GM19324 (cell line): Measurements from ENCODE around the gene FKBP10.
"Not testable (repeated sequence)": the region's sequence is repeated elsewhere in the genome, so short reads cannot be mapped to it uniquely, and the experiment has no call there.

Experiments used
- ATAC-seq: cut with Tn5 transposase; IDR thresholded peaks from one replicate; pipeline ENCODE4 v1.9.1; 2021; ENCODE audit warnings: mild to moderate bottlenecking, moderate library complexity; ENCODE audit not compliant: unreplicated experiment, low FRiP score

The FKBP10 gene, protein sequence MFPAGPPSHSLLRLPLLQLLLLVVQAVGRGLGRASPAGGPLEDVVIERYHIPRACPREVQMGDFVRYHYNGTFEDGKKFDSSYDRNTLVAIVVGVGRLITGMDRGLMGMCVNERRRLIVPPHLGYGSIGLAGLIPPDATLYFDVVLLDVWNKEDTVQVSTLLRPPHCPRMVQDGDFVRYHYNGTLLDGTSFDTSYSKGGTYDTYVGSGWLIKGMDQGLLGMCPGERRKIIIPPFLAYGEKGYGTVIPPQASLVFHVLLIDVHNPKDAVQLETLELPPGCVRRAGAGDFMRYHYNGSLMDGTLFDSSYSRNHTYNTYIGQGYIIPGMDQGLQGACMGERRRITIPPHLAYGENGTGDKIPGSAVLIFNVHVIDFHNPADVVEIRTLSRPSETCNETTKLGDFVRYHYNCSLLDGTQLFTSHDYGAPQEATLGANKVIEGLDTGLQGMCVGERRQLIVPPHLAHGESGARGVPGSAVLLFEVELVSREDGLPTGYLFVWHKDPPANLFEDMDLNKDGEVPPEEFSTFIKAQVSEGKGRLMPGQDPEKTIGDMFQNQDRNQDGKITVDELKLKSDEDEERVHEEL

DNA sequence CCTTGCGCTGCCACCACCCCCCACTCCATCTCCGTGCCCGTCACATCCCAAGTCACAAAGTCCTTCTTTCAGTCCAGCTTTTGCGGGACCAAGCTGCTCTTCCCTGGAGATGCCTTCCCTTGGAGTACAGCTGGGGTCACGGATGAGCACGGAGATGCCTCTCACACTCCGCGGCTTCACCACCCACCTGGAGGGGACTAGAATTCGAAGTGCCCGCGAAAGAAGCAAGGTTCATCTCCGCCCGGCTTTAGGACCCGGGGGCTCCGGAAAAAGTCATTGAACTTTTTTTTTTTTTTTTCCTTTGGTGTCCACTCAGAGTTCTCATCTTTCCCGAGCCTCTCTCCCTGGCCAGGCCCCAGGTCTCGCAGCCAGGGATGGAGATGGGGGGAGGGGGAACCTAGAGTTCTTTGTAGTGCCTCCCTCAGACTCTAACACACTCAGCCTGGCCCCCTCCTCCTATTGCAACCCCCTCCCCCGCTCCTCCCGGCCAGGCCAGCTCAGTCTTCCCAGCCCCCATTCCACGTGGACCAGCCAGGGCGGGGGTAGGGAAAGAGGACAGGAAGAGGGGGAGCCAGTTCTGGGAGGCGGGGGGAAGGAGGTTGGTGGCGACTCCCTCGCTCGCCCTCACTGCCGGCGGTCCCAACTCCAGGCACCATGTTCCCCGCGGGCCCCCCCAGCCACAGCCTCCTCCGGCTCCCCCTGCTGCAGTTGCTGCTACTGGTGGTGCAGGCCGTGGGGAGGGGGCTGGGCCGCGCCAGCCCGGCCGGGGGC lies at the start of gene FKBP10:
TSS of gene FKBP10 (plus strand) at position 624 of the 771 bp plus-strand sequence. CDS start at position 655, 31 bp downstream.
- no peak for ATAC-seq

DNA sequence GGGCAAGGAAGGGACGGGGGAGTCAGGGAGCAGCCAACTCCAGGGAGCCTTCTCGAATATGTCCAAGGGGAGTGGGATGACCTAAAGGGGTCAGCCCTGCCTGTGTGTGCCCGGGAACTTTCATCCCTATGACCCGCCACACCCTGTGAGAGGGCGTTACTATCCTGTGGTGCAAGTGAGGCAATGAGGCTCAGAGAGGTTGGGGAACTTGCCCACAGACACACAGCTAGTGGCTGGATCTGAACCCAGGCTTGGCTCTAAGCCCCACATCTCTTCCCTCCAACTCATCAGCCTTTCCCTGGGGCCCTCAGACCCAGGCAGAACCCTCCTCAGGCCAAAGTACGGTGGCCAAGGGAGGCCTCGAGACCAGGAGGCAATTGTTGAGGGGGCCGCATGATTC lies 49.5 kb upstream of the FKBP10 start:
- ATAC-seq = no peak

DNA sequence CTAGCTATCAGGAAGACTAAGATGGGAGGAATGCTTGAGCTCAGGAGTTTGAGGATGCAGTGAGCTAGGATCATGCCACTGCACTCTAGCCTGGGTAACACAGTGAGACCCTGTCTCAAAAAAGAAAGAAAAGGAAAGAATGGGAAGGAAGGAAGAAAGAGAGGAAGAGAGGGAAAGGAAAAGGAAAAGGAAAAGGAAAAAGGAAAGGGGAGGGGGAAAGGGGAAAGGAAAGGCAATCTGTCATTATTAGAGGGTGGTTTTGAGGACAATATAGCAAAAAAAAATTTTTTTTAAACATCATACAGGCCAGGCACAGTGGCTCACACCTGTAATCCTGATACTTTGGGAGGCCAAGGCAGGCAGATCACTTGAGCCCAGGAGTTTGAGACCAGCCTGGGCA lies 46.7 kb upstream of the FKBP10 start:
- ATAC-seq = no peak

DNA sequence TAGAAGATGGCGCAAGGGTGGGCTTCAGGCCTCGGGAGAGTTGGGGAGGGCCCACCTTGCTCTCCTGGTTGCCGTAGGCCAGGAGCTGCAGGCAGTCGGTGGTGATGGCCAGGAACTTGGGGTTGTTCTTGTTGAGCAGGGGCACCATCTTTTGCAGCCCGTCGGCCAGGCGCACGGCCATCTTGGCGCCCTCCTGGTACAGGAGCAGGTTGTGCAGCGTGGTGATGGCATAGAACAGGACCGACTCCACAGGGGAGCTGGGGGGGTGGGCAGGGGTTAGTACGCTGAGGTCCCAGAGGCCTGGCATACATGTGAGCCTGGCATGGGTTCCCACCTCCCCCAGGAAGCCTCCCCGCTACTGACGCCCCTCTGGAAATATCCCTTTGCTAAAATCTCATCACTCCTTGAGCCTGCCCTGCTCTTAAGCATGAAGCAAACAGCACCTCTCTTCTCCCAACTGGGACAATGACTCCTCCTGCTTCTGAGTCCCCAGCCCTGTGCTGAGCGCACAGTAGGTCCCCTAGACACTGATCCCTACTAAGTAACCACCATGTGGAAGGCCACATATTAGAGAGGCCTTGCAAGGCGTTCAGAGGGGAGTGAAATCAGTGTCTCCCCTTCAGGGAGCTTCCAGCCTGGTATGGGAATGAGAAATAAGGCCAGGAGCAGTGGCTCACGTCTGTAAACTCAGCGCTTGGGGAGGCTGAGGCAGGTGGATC lies 45.3 kb upstream of the FKBP10 start:
- ATAC-seq = no peak

DNA sequence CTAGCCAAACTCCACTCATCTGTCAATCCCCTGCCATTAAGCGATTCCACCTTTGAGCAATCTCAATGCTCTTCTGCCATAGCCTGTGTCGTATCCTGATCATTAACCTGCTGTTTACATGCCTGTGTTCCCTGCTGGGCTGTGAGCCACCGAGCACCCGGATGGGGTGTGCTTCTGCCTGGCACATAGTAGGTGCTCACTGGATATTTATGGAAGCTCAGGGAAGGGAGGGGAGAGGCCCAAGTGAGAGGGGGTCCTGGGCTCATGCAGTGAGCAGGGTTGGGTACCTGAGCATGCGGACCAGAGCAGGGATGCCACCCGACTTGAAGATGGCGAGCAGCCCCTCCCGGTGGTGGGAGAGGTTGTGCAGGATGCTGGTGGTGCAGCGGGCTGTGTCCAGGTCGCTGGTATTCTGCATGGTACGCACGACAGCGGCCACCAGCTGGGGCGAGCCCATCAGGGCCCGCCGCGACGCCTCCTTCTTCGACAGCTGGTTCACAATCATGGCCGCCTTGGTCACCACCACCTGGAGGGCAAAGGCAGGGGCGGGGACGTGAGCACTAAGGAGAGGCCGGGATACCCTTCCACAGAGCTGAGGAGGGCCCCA lies 44.0 kb upstream of the FKBP10 start:
- ATAC-seq = no peak

DNA sequence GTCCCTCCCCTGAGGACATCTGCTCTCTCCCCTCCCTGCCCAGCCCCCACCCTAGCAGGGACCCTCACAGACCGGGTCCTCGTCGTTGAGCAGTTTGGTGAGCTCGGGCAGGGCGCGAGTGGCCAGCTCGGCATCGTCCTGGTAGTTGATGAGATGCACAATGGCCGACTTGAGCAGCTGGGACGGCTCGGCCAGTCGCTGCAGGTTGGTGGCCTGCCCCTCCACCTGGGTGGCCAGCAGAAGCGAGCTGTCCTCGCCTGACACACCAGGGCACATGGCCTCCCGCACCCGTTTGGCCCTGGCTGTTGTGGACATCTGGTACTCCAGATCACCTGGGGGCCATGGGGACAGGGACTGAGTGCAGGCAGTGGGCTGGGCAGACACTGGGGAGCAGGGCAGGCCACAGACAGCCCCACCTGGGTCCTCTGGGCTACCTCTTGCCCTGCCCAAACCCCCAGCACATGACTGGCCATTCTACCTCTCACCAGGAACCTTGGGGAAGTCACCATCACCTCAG lies 43.4 kb upstream of the FKBP10 start:
- ATAC-seq = no peak

DNA sequence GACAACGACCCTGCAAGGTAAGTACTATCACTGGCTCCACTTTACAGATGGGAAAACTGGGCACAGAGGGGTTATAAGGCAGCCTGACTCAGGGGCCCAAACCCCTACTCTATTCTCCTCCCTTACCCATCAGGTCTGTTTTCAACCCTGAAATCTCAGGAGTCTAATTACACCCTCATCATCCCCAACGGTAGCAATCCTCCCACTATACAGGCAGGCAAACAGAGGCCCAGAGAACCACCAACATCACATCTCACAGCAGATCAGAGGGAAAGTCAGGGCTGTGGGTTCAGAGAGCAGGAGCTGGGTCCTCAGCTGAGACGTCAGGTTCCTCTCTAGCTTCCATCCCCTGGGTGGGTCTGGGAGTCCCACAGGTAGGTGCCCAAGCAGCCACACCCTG lies 42.8 kb upstream of the FKBP10 start:
- ATAC-seq = no peak

DNA sequence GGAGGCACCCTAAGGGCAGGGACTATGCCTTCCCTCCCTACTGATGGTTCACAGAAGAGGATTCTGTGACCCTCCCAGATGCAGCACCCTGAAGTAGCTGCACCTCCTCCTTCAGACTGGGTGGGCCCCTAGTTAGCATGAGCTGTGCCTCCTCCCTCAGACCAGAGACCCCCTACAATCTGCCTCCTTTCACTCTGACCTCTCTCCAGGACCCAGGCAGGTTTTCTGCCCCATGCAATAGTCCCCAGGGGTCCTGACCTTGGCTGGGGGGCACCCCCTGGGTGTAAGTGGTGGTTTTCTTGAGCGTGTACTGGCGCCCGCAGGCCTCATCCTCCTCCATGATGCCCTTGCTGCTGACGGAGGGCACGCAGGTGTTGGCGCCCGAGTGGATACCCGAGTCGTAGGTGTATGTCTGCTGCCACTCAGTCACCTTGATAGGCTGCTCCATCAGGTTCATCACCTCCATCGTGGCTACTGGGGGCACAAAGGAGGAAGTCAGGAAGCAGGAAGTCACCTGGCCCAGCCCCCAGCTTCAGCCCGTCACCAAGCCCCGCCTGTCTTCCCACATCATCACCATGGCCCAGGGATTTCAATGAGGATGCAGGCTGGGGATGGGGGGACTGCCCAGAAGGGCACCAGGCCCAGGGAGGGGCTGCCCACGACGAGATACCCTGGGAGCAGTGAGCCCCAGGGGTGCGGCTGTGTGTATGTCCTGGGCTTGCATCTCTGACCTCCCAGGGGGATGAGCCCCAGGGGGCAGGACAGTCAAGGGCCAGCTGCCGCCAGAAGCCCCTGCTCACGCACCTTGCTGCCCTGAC lies 41.2 kb upstream of the FKBP10 start:
- no peak for ATAC-seq

DNA sequence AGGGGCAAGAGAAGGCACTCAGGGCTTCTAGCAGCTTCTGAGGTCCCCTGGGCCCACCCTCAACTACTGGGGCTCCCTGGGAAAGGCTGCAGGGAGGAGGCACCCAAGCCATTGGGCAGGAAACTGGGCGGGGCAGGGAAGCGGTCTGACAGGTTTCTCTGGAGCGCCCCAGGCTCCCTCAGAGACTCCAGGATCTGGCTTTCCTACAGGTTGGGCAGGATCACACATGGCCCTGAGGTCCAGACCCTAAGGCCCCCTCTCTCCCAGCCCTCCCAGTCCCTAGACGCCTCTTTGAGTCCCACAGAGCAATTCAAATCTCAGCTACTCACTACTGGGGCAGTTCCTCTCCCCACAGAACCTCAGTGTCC lies 40.6 kb upstream of the FKBP10 start:
- ATAC-seq = no peak

DNA sequence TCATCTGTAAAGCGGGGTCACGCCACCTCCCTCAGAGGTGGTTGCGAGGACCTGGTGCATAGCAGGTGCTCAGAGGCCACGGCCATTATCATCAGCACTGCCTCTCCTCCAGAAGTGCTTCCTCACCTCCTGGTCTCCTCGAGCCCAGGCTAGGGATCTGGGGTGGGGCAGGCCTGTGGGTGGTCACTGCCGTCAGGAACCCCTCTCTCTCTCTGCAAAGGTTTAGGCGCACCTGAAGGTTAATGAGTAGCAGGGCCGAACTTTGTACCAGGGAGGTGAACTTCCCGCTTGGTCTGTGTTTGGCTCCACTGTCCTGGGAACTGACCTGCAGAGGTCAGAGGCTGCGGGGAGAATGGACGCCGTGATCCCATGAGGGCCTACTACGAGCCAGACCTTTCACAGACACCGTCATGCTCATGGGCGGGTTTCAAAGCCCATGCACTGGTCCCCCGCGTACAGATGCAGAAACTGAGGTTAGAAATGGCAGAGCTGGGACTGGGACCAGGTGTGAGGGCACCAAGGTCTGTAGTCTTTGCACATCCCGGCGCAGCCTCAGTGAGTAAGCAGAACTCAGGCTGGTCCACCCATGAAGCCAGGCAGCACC lies 40.1 kb upstream of the FKBP10 start:
- ATAC-seq = no peak

DNA sequence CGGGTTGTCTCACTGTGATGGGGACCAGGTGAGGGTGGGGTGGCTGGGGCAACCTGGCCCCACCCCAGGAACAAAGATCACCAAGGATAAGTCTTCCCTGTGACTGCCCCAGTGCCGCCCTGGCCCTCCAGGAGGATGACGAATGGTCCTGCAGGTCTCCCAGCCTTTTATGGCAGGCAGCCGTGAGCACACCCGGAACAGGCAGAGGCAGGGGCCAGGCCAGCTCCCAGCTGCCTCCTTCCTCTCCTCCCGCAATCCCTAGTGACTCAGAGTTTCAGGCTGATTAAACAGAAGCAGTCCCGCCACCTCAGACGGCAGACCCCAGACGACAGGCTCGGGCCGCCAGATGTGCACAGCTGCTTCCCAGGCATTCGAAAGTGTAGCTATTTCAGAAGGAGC lies 39.6 kb upstream of the FKBP10 start:
- no peak for ATAC-seq

DNA sequence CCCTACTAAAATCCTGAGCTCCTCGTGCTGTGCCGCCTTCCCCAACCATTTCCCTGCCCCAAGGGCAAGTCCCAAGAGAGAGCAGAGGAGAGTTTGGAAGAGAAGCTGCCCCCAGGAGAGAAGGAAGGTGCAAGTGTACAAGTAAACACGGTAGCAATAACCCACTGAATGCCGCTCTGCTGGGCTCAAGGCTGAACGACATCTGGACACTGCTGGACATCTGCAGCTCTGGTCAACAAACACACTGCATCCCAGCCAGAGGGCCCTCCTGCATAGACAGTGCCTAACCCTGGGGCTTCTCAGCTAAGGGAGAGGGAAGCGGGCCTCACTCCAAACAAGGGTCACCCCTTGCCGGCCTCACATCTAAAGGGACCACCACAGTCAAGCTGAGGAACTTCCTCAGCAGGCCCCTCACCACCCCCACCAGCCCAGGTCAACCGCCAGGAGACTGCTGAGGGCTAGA lies 39.0 kb upstream of the FKBP10 start:
- ATAC-seq = no peak

DNA sequence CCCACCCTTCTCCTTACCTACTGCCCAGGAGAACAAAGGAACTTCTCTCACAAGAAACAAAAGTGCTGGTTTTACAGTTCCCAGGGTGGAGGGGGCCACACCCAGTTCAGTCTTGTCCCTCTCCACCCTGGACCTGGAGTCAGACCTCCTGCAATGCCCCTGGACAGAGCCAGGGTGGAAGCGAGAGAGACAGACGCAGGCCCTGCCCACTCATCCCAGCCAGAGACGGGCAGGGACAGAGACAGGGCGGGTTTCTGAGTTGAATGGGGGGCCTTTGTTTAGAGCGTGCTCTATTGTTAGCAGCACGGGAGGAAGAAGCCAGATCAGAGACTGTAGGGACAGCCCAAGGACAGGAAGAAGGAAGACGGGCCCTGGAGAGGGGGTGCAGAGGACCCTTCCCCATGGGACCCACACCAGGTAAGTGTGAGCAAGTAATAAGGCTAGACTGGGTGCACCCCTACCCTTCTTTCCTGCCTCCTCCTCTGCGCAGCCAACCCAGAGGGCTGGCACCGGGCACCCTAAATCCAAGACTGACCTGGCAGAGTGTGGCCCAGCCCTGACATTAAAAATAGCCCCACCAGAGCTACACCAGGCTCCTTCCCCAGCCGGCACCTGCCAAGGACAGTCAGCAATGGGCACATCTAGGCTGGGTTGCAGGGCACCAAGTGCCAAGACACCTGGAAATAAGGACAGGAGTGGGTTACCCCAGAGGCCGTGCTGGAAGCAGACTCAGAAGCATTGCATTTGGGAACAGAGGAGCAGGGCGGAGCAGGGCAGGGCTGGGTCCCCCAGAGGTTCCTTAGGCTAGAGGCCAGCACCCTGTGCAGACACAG lies 37.2 kb upstream of the FKBP10 start:
- no peak for ATAC-seq

DNA sequence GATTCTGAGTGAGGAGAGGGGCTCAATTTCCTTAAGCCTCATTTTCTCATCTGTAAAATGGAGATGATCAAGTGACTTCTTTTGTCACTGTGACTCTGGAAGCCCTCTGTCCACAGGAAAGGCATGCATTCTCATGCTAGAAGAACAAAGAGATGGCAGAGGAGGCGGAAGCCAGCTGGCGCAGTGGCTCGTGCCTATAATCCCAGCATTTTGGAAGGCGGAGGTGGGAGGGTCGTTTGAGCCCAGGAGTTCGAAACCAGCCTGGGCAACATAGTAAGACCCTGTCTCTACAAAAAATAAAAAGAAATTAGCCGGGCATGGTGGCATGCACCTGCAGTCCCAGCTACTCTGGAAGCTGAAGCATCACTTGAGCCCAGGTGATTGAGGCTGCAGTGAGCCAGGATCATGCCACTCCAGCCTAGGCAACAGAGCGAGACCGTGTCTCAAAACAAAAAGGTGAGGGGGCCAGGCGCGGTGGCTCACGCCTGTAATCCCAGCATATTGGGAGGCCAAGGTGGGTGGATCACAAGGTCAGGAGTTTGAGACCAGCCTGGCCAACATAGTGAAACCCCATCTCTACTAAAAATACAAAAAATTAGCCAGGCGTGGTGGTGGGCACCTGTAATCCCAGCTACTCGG lies 36.4 kb upstream of the FKBP10 start:
- ATAC-seq = not testable (repeated sequence)

DNA sequence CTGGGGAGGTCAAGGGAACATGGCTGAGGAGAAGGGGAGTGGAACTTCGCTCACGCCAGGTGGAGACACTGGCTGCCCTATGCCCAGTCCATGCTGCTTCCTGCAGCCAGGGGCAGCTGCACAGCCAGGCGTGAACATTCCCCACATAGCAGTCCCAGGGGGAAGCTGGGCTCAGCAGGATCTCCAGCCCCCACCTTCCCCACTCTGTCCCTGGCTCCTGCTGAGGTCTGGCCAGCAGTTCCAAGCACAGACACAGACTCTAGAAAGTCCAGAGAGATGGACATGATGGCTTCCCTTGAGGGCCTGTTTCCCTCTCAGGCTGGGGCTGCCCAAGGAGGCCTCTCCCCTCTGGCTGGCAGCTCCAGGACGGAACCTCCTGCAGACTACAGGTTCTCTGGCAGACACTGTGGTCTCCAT lies 35.6 kb upstream of the FKBP10 start:
- no peak for ATAC-seq

DNA sequence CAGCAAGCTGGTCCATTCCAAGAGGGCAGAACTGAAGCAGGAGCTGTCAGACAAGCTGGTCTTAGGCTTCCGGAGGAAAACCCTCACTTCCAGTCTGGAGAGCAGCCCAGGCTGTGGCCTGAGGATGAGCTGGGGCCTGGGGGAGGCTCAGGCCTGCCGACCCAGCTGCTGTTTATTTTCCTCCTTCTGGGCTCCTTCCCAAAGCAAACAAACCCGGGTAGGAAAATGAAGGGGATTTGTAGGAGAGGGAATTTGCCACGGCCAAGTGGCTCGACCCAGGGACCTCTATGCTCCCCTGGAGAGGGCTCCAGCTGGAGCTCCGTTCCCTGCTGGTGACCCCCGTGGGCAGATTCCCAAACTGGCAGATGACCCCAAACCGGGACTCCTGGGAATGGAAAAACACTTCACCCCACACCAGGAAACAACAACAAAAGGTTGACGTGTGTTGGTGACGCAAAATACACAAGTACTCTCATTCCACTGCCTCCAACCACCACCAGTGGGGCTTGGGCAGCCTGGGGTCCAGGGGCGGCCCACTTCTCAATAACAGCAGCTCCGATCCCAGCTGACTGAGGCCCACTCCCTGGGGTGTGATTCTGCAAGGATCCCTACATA lies 35.1 kb upstream of the FKBP10 start:
- no peak for ATAC-seq

DNA sequence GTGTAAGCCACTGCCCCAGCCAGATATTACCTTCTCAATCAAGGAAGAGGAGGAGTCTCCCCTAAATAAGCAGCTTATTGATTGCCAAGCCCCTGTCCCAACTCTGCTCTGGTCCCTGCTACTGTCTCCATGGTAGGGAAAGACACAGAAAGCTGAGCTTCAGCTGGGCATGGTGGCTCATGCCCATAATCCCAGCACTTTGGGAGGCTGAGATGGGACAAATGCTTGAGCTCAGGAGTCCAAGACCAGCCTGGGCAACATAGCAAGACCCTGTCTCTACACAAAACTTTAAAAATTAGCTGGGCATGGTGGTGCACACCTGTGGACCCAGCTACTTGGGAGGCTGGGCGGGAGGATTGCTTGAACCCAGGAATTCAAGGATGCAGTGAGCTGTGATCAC lies 32.9 kb upstream of the FKBP10 start:
- no peak for ATAC-seq
